Sigmoid colon (tissue), 7 donors: ENCODE data around the gene PSMD3. TPM values are rescaled to one million over a fixed set of nuclear protein-coding genes. Genes with fewer than 3 reads are reported as not detected.

ENCODE experiments used
- DNase-seq: peaks from one replicate; pipeline ENCODE4 v3.0.0-alpha.2; 2019
- H3K27ac ChIP-seq, 4 donors: fragments of 200-600 bp; sonication (generic); one replicate each; pipeline ENCODE4 v1.5.1; 2016 to 2019; ENCODE audit warnings: mild to moderate bottlenecking in 1 of 4
- H3K27me3 ChIP-seq, 3 donors: fragments of 200-600 bp; sonication (generic); one replicate each; pipeline ENCODE4 v1.5.1; 2019; ENCODE audit warnings: mild to moderate bottlenecking in 1 of 3
- H3K36me3 ChIP-seq, 4 donors: fragments of 200-600 bp; sonication (generic); one replicate each; pipeline ENCODE4 v1.5.1; 2016 to 2019
- H3K4me1 ChIP-seq, 4 donors: fragments of 200-600 bp; sonication (generic); one replicate each; pipeline ENCODE4 v1.5.1; 2017 to 2019
- H3K4me3 ChIP-seq, 4 donors: fragments of 200-600 bp; sonication (generic); one replicate each; pipeline ENCODE4 v1.5.1; 2017 to 2019; ENCODE audit warnings: mild to moderate bottlenecking in 2 of 4, moderate library complexity in 1 of 4
- H3K9me3 ChIP-seq, 4 donors: fragments of 200-600 bp in 3 of 4; sonication (generic) in 3 of 4; one replicate each; pipeline versions ENCODE4 v1.5.1 to v1.6.1; 2013 to 2019
- EP300 ChIP-seq, 4 donors: sonication (generic); formaldehyde crosslinking; IDR thresholded peaks; one replicate each; pipeline ENCODE4 v1.6.1; 2017; ENCODE audit warnings: antibody characterized with exemption in 4 of 4
- POLR2A ChIP-seq, 2 donors: fragments of 450-650 bp; IDR thresholded peaks; one replicate each; pipeline ENCODE4 v1.6.1; 2016; ENCODE audit warnings: antibody characterized with exemption in 2 of 2, mild to moderate bottlenecking in 2 of 2, moderate library complexity in 2 of 2
- POLR2AphosphoS5 ChIP-seq, 4 donors: sonication (generic); formaldehyde crosslinking; IDR thresholded peaks; one replicate each; pipeline ENCODE4 v1.6.1; 2017; ENCODE audit warnings: antibody characterized with exemption in 4 of 4
- WGBS, 2 donors: extraction: QIAGEN DNeasy Blood & Tissue Kit; methylation state at CpG; one replicate each; pipeline ENCODE4 v1.1.7; 2013; 5-methylcytosine and 5-hydroxymethylcytosine counted together
- intact Hi-C: fragments of 100-400 bp; cut with DNase I; formaldehyde crosslinking; loops from one replicate; pipeline ENCODE4 v1.15.1; 2023
- polyA plus RNA-seq, 3 donors: library from polyadenylated mRNA; stranded (reverse); fragments of 200-250 nt; gene quantifications; one replicate each; pipeline ENCODE4 v1.2.3, GENCODE V29; 2013
- total RNA-seq, 4 donors: library from RNA; depleted of rRNA; stranded (reverse); fragments of >200 nt; gene quantifications; one replicate each; pipeline ENCODE4 v1.1.0, GENCODE V29; 2016
- TF ChIP-seq, protein P1 (sequence below), 4 experiments: fragments of 450-650 bp in 3 of 4; fragments of 200-600 bp in 1 of 4; IDR thresholded peaks; one replicate each; pipeline ENCODE4 v1.5.1; 2016 to 2019; ENCODE audit warnings: antibody characterized with exemption in 4 of 4, mild to moderate bottlenecking in 3 of 4, moderate library complexity in 2 of 4
- donor health status: healthy with polysubstance abuse.
- donor health status: Bipolar disorder and iron deficiency.
- donor health status: healthy.

The PSMD3 gene
- total and polyA plus RNA-seq, 7 donors: 53.2 to 112 (median 66.7) TPM

DNA sequence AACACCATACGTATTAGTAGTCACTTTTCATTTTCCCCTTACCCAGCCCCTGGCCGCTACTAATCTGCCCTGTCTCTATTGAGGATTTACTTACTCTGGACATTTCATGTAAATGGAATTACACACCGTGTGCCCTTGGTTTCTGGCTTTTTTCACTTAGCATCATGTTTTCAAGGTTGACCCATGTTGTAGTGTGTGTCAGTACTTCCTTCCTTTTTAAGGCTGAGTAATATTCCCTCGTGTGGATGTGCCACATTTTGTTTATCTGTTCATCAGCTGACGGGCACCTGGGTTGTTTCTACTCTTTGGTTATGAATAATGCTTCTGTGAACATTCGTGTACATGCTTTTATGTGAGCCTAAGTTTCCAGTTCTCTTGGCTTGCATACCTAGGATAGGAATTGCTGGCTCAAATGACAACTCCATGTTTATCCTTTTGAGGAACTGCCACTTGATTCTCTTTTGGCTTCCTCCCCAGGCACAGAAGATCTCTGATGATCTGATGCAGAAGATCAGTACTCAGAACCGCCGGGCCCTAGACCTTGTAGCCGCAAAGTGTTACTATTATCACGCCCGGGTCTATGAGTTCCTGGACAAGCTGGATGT, 7.7 kb downstream of the PSMD3 start:
- DNase-seq: no peak
- H3K36me3 ChIP-seq: peaks cover 75 to 93% (median 88%) of the 10 kb centered on the region in 4 donors
- TF ChIP-seq POLR2A (IDR thresholded peaks at IDR 0.05): no peak
- TF ChIP-seq POLR2AphosphoS5 (IDR thresholded peaks at IDR 0.05): no peak
- TF ChIP-seq EP300 (IDR thresholded peaks at IDR 0.05): no peak
- TF ChIP-seq, protein P1, sequence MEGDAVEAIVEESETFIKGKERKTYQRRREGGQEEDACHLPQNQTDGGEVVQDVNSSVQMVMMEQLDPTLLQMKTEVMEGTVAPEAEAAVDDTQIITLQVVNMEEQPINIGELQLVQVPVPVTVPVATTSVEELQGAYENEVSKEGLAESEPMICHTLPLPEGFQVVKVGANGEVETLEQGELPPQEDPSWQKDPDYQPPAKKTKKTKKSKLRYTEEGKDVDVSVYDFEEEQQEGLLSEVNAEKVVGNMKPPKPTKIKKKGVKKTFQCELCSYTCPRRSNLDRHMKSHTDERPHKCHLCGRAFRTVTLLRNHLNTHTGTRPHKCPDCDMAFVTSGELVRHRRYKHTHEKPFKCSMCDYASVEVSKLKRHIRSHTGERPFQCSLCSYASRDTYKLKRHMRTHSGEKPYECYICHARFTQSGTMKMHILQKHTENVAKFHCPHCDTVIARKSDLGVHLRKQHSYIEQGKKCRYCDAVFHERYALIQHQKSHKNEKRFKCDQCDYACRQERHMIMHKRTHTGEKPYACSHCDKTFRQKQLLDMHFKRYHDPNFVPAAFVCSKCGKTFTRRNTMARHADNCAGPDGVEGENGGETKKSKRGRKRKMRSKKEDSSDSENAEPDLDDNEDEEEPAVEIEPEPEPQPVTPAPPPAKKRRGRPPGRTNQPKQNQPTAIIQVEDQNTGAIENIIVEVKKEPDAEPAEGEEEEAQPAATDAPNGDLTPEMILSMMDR (IDR thresholded peaks at IDR 0.05): no peak
- no peaks in the 10 kb centered on the region for H3K27me3 ChIP-seq
- no peak overlapping the region for H3K27ac ChIP-seq
- 90 to 92% methylated on average over 11 of the region's 11 CpGs for WGBS, 2 donors
- no peaks in the 10 kb centered on the region for H3K9me3 ChIP-seq
- intact Hi-C loops: no loop called here
- no peak overlapping the region for H3K4me3 ChIP-seq
- H3K4me1 ChIP-seq: peaks cover 0 to 4% (median 3%) of the 10 kb centered on the region in 4 donors

DNA sequence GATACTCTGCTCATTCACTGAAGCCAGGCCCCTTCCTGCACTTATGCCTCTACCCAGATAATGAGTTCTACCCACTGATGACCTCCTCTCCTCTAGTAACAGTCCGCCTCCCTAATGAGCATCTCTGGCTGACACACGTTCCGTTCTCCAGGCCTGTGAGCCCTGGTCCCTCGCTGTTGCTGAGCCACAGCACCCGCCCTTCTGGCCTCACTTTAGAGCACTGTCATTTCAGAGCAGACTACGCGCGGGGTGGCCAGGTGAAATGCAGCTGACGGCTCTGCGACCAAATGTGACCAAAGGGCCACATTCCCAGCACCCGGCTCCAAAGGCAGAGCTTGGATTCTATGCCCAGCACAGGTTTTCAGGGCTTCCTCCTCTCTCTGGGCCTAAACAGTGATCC, 13.8 kb downstream of the PSMD3 start:
- H3K27me3 ChIP-seq: no peaks in the 10 kb centered on the region
- WGBS, 2 donors: 91 to 95% methylated on average over 11 of the region's 11 CpGs
- intact Hi-C loops: no loop called here
- no peaks in the 10 kb centered on the region for H3K4me1 ChIP-seq
- no peak overlapping the region for H3K27ac ChIP-seq
- no peak for TF ChIP-seq POLR2AphosphoS5 (IDR thresholded peaks at IDR 0.05)
- TF ChIP-seq, protein P1 (IDR thresholded peaks at IDR 0.05): no peak
- no peak for TF ChIP-seq EP300 (IDR thresholded peaks at IDR 0.05)
- no peak for TF ChIP-seq POLR2A (IDR thresholded peaks at IDR 0.05)
- no peaks in the 10 kb centered on the region for H3K9me3 ChIP-seq
- H3K36me3 ChIP-seq: peaks cover 66 to 94% (median 80%) of the 10 kb centered on the region in 4 donors
- no peak overlapping the region for H3K4me3 ChIP-seq
- DNase-seq: no peak

DNA sequence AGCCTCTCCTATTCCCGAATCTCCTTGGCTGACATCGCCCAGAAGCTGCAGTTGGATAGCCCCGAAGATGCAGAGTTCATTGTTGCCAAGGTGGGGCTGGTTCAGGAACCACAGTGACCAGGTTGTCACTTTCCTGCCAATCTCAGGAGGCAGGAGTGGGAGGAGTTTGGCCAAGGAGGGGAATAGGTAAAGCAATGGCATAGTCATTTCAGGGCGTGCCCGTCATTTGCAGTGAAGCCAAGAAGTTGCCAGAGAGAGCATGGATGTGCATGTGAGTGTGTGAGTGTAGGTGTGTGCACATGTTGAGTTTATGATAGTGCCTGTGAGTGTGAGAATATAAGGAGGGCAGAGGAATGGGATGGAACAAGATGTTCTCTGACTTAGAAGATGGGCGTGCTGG, 14.8 kb downstream of the PSMD3 start:
- intact Hi-C loops: no loop called here
- Histone ChIP-seq H3K4me3 (no peak overlapping the region), H3K9me3 (no peaks in the 10 kb centered on the region), H3K4me1 (no peaks in the 10 kb centered on the region), H3K27me3 (no peaks in the 10 kb centered on the region), H3K27ac (no peak overlapping the region), H3K36me3 (peaks cover 56 to 84% (median 70%) of the 10 kb centered on the region in 4 donors)
- no peak for TF ChIP-seq POLR2AphosphoS5 (IDR thresholded peaks at IDR 0.05)
- no peak for TF ChIP-seq EP300 (IDR thresholded peaks at IDR 0.05)
- TF ChIP-seq POLR2A (IDR thresholded peaks at IDR 0.05): no peak
- TF ChIP-seq, protein P1 (IDR thresholded peaks at IDR 0.05): no peak
- WGBS, 2 donors: 23 to 78% methylated on average over 6 of the region's 6 CpGs
- DNase-seq: no peak

DNA sequence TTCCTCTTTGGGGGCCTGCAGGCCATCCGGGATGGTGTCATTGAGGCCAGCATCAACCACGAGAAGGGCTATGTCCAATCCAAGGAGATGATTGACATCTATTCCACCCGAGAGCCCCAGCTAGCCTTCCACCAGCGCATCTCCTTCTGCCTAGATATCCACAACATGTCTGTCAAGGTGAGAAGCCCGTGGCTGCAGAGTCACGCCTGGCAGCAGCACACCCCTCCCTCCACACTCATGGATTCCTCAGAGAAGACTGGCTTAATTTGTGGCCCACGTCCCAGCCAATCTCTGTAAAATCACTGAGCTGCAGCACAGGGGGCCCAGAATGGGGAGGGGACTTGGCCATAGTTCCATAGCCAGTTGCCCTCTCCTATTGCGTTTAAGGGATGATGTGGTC, 15.6 kb downstream of the PSMD3 start:
- peaks cover 49 to 77% (median 63%) of the 10 kb centered on the region in 4 donors for H3K36me3 ChIP-seq
- TF ChIP-seq POLR2A (IDR thresholded peaks at IDR 0.05) (no peak), EP300 (IDR thresholded peaks at IDR 0.05) (no peak), POLR2AphosphoS5 (IDR thresholded peaks at IDR 0.05) (no peak)
- TF ChIP-seq, protein P1 (IDR thresholded peaks at IDR 0.05): no peak

DNA sequence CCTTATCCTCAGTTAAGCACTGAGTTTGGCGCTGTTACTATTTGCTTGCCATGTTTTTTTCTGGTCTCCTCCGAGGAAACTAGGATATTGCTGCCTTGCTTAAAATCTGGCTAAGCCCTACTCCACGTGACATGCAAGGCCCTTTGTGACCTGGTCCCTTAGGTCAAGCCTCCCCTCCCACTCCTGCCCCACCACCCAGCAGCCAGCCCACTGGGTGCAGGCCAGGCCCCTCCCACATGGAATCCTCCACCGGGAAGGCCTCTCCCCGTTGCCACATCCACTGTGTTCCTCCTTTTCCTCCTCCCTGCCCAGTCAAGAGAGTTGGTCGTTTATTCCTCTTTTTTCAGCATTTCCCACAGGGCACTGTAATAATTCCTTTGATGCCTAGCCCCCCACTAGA, 16.2 kb downstream of the PSMD3 start:
- H3K9me3 ChIP-seq: no peaks in the 10 kb centered on the region
- peak; percentile 79 for DNase-seq
- no peak overlapping the region for H3K4me3 ChIP-seq
- no peaks in the 10 kb centered on the region for H3K4me1 ChIP-seq
- intact Hi-C loops: no loop called here
- 58 to 64% methylated on average over 6 of the region's 6 CpGs for WGBS, 2 donors
- TF ChIP-seq EP300 (IDR thresholded peaks at IDR 0.05) (no peak), POLR2A (IDR thresholded peaks at IDR 0.05) (no peak), POLR2AphosphoS5 (IDR thresholded peaks at IDR 0.05) (no peak)
- TF ChIP-seq, protein P1 (IDR thresholded peaks at IDR 0.05): no peak
- peak overlapping the region in 1 of 4 donors; percentile 4 for H3K27ac ChIP-seq
- H3K36me3 ChIP-seq: peaks cover 43 to 71% (median 57%) of the 10 kb centered on the region in 4 donors
- H3K27me3 ChIP-seq: no peaks in the 10 kb centered on the region

More for the DNA sequence above, 15.6 kb downstream of the PSMD3 start:
- Histone ChIP-seq H3K4me3 (no peak overlapping the region), H3K4me1 (no peaks in the 10 kb centered on the region), H3K27me3 (no peaks in the 10 kb centered on the region), H3K9me3 (no peaks in the 10 kb centered on the region), H3K27ac (peak overlapping the region in 1 of 4 donors; percentile 4)
- 87 to 89% methylated on average over 8 of the region's 8 CpGs for whole genome bisulfite sequencing, 2 donors
- no peak for DNase-seq
- intact Hi-C loops: no loop called here
